Ascending aorta (tissue), 2 donors: ENCODE results near the gene OGDH. TPM values are rescaled to one million over a fixed set of nuclear protein-coding genes. Genes with fewer than 3 reads are reported as not detected.

Source experiments
- DNase-seq, 2 donors: peaks; one replicate each; pipeline ENCODE4 v3.0.0-alpha.2; 2019; ENCODE audit warnings: low spot score in 2 of 2
- H3K27ac ChIP-seq, 2 donors: fragments of 200-600 bp; sonication (generic); one replicate each; pipeline ENCODE4 v1.5.1; 2016 to 2017; ENCODE audit warnings: mild to moderate bottlenecking in 1 of 2
- H3K27me3 ChIP-seq: fragments of 200-600 bp; sonication (generic); one replicate; pipeline ENCODE4 v1.5.1; 2017
- H3K36me3 ChIP-seq, 2 donors: fragments of 200-600 bp; sonication (generic); one replicate each; pipeline ENCODE4 v1.5.1; 2016
- H3K4me1 ChIP-seq, 2 donors: fragments of 200-600 bp; sonication (generic); one replicate each; pipeline ENCODE4 v1.5.1; 2016 to 2017; ENCODE audit warnings: mild to moderate bottlenecking in 1 of 2
- H3K4me3 ChIP-seq, 2 donors: fragments of 200-600 bp; sonication (generic); one replicate each; pipeline ENCODE4 v1.5.1; 2016 to 2017; ENCODE audit warnings: mild to moderate bottlenecking in 1 of 2
- H3K9me3 ChIP-seq, 2 donors: fragments of 200-600 bp; sonication (generic); one replicate each; pipeline ENCODE4 v1.5.1; 2016
- intact Hi-C: fragments of 100-400 bp; cut with DNase I; formaldehyde crosslinking; loops from one replicate; pipeline ENCODE4 v1.15.1; 2023
- total RNA-seq: library from RNA; depleted of rRNA; stranded (reverse); fragments of >200 nt; gene quantifications from one replicate; pipeline ENCODE4 v1.1.0, GENCODE V29; 2016
- TF ChIP-seq, protein P1 (sequence below), 3 experiments: fragments of 200-600 bp in 2 of 3; fragments of 450-650 bp in 1 of 3; sonication (generic) in 2 of 3; IDR thresholded peaks; one replicate each; pipeline ENCODE4 v1.5.1; 2016 to 2019; ENCODE audit warnings: antibody characterized with exemption in 3 of 3, mild to moderate bottlenecking in 1 of 3, moderate library complexity in 1 of 3

Gene OGDH
- total RNA-seq, 1 donor from 2014 or later, result 117 TPM

- Histone ChIP-seq H3K36me3 (peaks cover 26 to 53% of the 10 kb centered on the region in 2 donors), H3K4me3 (no peak overlapping the region), H3K27me3 (no peaks in the 10 kb centered on the region), H3K27ac (no peak overlapping the region), H3K4me1 (no peaks in the 10 kb centered on the region), H3K9me3 (no peaks in the 10 kb centered on the region)
- DNase-seq, result no peak
- TF ChIP-seq, protein P1, sequence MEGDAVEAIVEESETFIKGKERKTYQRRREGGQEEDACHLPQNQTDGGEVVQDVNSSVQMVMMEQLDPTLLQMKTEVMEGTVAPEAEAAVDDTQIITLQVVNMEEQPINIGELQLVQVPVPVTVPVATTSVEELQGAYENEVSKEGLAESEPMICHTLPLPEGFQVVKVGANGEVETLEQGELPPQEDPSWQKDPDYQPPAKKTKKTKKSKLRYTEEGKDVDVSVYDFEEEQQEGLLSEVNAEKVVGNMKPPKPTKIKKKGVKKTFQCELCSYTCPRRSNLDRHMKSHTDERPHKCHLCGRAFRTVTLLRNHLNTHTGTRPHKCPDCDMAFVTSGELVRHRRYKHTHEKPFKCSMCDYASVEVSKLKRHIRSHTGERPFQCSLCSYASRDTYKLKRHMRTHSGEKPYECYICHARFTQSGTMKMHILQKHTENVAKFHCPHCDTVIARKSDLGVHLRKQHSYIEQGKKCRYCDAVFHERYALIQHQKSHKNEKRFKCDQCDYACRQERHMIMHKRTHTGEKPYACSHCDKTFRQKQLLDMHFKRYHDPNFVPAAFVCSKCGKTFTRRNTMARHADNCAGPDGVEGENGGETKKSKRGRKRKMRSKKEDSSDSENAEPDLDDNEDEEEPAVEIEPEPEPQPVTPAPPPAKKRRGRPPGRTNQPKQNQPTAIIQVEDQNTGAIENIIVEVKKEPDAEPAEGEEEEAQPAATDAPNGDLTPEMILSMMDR (IDR thresholded peaks at IDR 0.05), result no peak
- intact Hi-C loops, result no loop called here
Observed at GRCh38 chr7:44707558-44708230, 101.3 kb downstream of the OGDH start.

GRCh38 chr7:44709011-44709915 is 102.8 kb downstream of the OGDH start:
- peaks cover 21 to 39% of the 10 kb centered on the region in 2 donors for H3K36me3 ChIP-seq
- no peak overlapping the region for H3K27ac ChIP-seq
- H3K4me1 ChIP-seq, result no peaks in the 10 kb centered on the region
- DNase-seq, result no peak
- TF ChIP-seq, protein P1 (IDR thresholded peaks at IDR 0.05), result no peak
- intact Hi-C loops, result no loop called here
- no peaks in the 10 kb centered on the region for H3K9me3 ChIP-seq
- no peak overlapping the region for H3K4me3 ChIP-seq
- H3K27me3 ChIP-seq, result no peaks in the 10 kb centered on the region

DNA sequence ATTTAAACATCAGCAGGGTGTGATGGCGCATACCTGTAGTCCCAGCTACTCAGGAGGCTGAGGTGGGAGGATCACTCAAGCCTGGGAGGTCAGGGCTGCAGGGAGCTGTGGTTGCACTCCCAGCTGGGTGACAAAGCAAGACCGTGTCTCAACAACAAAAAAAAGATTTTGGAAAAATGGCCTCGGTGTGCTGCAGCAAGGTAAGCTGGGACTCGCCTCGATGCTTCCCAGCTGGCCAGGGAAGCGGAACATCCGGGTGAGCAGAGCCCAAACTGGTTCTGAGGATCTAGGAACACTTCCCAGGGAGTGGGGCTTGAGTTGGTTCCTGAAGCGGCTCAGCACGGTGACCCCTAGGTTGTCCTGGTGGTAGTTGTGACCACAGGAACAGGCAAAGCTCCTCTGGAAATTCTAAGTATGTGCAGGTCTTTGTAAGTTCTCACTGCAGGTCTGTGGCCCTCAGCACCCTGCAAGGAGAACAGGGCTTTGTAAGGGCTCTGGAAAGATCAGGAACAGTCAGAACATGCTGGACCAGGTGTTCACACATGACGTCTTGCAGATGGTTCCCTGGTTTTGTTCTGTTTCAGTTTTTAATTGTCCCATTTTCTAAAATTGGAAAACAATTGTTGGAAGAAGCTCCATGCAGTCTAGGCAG is 103.6 kb downstream of the OGDH start:
- Histone ChIP-seq H3K9me3 (no peaks in the 10 kb centered on the region), H3K27ac (no peak overlapping the region), H3K36me3 (peaks cover 21 to 39% of the 10 kb centered on the region in 2 donors), H3K4me1 (no peaks in the 10 kb centered on the region), H3K4me3 (no peak overlapping the region), H3K27me3 (no peaks in the 10 kb centered on the region)
- TF ChIP-seq, protein P1 (IDR thresholded peaks at IDR 0.05), result no peak
- no peak for DNase-seq
- intact Hi-C loops, result no loop called here

DNA sequence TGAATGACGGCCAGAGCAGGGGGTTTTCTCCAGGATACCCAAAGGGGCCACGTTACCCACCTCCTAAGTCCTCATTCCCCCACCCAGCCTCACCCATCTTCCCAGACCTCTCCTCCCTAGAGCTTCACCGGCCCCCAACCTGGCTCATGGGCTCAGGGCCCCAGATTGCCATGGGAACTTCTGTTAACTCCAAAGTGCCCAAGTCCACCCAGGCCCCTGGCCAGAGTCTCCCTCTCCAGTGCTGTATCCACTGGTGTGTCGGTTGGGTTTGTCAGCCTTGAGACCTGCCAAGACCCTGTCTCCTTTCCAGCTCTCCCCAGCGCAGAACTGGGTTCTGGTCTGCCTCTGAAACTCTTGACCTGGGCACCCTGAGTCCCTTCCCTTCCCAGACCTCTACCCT is 105.1 kb downstream of the OGDH start:
- Histone ChIP-seq H3K27me3 (no peaks in the 10 kb centered on the region), H3K4me1 (no peaks in the 10 kb centered on the region), H3K36me3 (peaks cover 21 to 33% of the 10 kb centered on the region in 2 donors), H3K4me3 (no peak overlapping the region), H3K9me3 (no peaks in the 10 kb centered on the region), H3K27ac (no peak overlapping the region)
- intact Hi-C loops, result no loop called here
- TF ChIP-seq, protein P1 (IDR thresholded peaks at IDR 0.05), result no peak
- no peak for DNase-seq

- H3K9me3 ChIP-seq, result no peaks in the 10 kb centered on the region
- H3K4me3 ChIP-seq, result no peak overlapping the region
- TF ChIP-seq, protein P1 (IDR thresholded peaks at IDR 0.05), result no peak
- H3K27me3 ChIP-seq, result no peaks in the 10 kb centered on the region
- peaks cover 21 to 29% of the 10 kb centered on the region in 2 donors for H3K36me3 ChIP-seq
- no peak for DNase-seq
- intact Hi-C loops, result no loop called here
- no peak overlapping the region for H3K27ac ChIP-seq
- no peaks in the 10 kb centered on the region for H3K4me1 ChIP-seq
Observed at GRCh38 chr7:44712012-44712411, 105.6 kb downstream of the OGDH start.
